NCI-H460 (cell line): ENCODE data around the gene PDZD2. TPM values are rescaled to one million over a fixed set of nuclear protein-coding genes. Genes with fewer than 3 reads are reported as not detected.
"Not testable (repeated sequence)": the region's sequence is repeated elsewhere in the genome, so short reads cannot be mapped to it uniquely, and the experiment has no call there.

Source experiments
- DNase-seq: peaks from one replicate; pipeline ENCODE4 v3.0.0-alpha.2; 2016; ENCODE audit warnings: low read depth; ENCODE audit errors: extremely low read depth
- total RNA-seq: library from RNA; depleted of rRNA; stranded (reverse); fragments of >200 nt; shearing (Covaris generic); gene quantifications from 2 replicates; pipeline ENCODE4 v1.2.3, GENCODE V29; 2014

The PDZD2 gene
- total RNA-seq, 1 experiment from 2014 or later, result not detected

GRCh38 chr5:32044939-32045338 is 406.0 kb downstream of the PDZD2 start:
- no peak for DNase-seq

DNA sequence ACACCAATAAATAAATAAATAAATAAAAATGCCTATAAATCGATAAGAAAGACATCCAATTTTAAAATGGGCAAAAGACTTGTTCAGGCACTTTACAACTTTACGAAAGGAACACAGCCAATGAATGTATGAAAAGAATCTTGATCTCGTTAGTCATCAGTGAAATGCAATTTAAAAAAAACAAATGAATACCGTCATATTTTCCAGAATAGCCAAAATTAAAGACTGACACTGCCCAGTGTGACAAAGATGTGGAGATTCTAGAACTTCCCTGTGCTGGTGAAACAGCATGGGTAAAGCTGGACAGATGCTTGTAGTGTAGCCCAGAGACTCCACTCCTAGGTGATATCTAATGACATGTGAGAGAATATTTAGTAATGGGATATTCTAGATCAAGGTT is 408.1 kb downstream of the PDZD2 start:
- DNase-seq, result no peak

DNA sequence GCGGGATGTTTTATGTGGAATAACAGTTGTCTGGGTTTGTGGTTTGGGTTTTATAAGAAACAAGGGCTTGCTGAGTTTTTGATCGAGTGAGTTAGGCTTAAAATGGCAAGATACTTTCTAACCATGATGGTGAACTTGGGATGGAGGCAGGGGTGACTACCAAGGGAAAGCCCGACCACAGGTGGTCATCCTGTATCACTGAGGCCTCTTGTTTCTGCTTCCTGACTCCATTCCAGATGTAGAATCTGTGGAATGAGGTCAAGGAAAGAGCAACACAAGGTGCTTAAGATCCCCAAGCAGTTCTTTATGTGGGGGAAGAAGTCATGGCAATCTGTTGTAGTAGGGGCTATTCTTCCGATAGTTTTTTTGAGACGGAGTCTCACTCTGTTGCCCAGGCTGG is 412.9 kb downstream of the PDZD2 start:
- no peak for DNase-seq

- DNase-seq, result no peak
Observed at GRCh38 chr5:32055891-32056866, 417.2 kb downstream of the PDZD2 start.

DNA sequence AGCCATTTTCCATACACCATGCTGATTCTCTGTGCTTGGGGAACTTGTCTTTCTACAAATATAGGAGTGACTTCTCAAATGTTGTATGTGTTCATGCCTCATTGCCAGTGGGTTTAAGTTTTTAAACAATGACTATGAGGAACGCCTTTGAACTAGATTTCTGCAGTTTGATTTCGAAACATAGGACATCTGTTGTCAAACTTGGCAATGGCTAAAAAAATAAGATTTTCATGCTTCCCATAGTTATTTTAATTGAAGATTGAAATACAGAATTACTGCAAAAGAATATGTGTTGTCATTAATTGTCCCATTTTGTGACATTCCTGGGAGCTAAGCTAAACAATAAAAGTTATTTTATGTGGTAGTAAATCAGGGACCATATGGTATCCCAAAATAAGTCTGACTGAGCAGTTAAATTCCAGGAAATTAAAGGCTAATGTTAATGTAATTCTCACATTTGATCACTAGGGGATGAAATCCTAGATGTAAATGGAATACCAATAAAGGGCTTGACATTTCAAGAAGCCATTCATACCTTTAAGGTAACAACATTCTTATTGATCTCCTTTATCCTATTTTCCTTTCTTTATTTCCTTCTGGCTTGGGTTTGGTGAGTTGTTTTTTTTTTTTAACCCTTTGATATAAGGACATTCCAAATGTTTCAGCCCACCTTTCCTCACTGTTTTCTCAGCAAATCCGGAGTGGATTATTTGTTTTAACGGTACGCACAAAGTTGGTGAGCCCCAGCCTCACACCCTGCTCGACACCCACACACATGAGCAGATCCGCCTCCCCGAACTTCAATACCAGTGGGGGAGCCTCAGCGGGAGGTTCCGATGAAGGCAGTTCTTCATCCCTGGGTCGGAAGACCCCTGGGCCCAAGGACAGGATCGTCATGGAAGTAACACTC is 418.5 kb downstream of the PDZD2 start:
- no peak for DNase-seq

- DNase-seq, result no peak
Observed at GRCh38 chr5:32058101-32058500, 419.2 kb downstream of the PDZD2 start.

DNA sequence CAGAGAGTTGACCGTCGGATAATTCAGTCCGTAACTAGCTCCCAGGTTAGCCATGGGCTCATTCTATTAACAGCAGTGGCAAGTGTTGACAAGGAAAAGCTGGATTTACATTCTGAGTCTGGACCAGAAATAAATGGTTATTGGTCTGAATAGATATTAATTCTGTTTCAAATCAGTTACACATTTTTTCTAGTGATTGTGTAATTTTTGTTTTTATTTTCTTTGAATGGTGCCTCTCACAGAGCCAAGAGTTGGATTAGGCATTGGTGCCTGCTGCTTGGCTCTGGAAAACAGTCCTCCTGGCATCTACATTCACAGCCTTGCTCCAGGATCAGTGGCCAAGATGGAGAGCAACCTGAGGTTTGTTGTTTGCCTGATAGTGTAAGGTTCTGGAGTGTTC is 420.1 kb downstream of the PDZD2 start:
- no peak for DNase-seq

- no peak for DNase-seq
Observed at GRCh38 chr5:32059761-32060530, 421.0 kb downstream of the PDZD2 start.

DNA sequence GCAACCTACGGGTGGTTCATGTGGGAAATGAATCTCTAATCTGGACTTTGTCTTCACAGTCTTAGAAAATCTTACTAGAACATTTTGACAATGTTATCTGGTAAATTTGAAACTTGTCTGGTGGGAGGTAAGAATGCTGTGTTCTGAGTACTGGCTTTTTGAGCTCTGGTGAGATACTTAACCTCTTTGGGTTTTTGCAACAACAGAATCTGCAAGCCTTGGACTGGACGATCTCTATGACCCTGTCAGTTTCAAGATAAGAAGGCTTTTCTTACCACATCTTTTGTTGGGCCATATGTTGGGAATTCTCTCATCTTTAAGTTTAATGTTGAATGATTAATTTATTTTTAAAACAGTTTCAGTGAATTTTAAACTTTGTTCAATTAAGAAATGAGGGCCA is 422.3 kb downstream of the PDZD2 start:
- DNase-seq, result no peak

- DNase-seq, result no peak
Observed at GRCh38 chr5:32066448-32066847, 427.5 kb downstream of the PDZD2 start.

DNA sequence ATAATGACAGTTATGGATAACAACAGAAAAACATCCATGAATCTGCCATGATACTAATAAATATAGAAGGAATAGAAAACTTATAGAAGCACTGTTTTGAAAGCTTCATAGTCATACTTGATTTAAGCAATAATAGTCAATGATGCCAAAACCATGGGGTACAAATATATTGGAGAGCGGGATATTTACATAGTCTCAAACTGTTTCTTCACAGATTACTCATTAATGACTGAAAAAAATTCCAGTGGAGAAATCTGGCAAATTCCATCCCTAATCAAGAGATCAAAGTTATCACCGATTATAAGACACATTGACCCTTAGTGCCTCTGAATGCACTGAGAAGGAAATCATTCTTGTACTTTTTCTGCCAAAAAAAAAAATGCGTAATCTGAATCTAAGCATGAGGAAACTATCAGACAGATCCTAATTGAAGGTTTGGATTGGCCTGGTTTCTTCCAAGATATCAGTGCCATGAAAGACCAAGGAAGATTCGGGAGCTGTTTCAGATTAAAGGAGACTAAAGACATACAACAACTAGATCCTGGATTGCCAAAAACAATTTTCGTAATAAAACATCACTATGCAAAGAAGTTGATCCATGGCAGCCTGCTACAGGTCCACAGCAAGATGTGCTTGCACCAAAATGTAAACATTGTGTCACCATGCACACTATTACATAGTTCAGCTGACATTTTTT is 429.0 kb downstream of the PDZD2 start:
- no peak for DNase-seq

DNA sequence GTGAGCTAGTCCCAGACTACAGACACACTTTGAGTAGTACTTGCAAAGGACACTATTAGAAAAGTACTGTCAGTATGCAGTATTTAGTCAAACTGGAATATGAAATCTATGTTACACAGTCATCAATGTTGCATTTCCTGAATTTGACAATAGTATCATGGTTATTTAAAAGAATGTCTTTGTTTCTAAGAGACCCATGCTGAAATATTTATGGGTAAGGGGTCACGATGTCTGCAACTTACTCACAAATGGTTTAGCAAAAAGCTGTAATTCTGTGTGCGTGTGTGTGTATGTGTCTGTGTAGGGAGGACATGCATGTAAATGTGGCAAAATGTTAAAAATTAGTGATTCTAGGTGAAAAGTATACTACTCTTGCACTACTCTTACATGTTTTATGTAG is 429.6 kb downstream of the PDZD2 start:
- DNase-seq, result no peak

- DNase-seq, result no peak
Observed at GRCh38 chr5:32069396-32069795, 430.5 kb downstream of the PDZD2 start.

DNA sequence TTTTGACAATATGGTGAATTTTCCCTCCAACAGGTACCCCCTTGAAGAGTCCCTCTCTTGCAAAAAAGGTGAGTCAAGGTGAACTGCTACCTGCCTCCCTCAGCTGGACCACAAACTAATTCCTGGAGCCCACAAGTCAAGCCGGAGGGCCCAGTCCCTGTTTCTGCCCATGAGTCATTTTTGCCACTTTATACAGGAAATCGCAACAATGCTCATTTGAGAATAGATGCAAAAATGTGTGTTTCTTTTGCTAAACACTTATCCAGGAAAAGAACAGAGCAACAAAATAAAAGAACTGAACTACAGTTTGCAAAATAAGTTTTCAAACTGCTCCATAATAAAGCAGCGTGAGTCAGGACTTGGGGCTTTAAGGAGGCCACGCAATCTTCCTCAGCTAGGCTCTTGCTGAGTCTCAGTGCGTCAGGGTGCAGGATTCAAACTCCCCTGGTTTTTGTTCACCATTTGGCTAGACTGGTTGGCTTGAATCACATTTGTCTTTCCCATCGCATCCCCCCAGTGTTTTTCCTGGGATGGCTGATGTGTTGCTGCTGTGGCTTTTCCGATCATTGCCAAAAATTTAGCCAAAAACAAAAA is 432.5 kb downstream of the PDZD2 start:
- no peak for DNase-seq

DNA sequence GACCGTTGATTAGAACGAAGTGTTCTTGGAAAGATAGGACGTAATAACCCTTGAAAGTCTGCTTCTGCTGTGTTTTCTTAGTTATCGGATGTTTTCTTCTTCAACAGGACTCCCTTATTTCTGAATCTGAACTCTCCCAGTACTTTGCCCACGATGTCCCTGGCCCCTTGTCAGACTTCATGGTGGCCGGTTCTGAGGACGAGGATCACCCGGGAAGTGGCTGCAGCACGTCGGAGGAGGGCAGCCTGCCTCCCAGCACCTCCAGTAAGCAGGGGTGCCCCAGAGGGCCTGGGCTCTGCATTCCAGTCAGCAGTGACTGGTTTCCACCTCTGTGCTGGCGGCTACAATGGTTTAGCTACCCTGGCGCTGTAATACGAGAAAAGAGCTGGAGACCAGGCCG is 433.1 kb downstream of the PDZD2 start:
- DNase-seq, result no peak

GRCh38 chr5:32074401-32074800 is 435.5 kb downstream of the PDZD2 start:
- no peak for DNase-seq

GRCh38 chr5:32076699-32077695 is 438.1 kb downstream of the PDZD2 start:
- DNase-seq, result peak; percentile 51

GRCh38 chr5:32078855-32079254 is 439.9 kb downstream of the PDZD2 start:
- not testable (repeated sequence) for DNase-seq
